Stimulated activated naive CD4-positive, alpha-beta T cell (primary cell): ENCODE data around the gene EGR2.

Experiments
- DNase-seq, 6 experiments: peaks; one replicate each; lab custom pipeline; 2025; lab: John Stamatoyannopoulos, UW

EGR2 gene

GRCh38 chr10:62816331-62817120 lies at the start of gene EGR2:
Gene EGR2 (minus strand): TSS chr10:62816366. CDS start chr10:62816029, 337 bp downstream.
- peak; percentile 92 to 99 (median 97) for DNase-seq

- no peak for DNase-seq
These were observed 46.3 kb upstream of the EGR2 start for GRCh38 chr10:62862447-62862846.

GRCh38 chr10:62861507-62861906 lies 45.3 kb upstream of the EGR2 start:
- DNase-seq = no peak

GRCh38 chr10:62860946-62861345 lies 44.8 kb upstream of the EGR2 start:
- DNase-seq = no peak

- no peak for DNase-seq
These were observed 42.2 kb upstream of the EGR2 start for GRCh38 chr10:62858364-62858763.

- DNase-seq = no peak
These were observed 39.9 kb upstream of the EGR2 start for GRCh38 chr10:62856021-62856420.

- DNase-seq = no peak
These were observed 37.5 kb upstream of the EGR2 start for GRCh38 chr10:62853710-62854109.

- no peak for DNase-seq
These were observed 37.0 kb upstream of the EGR2 start for GRCh38 chr10:62852961-62853702.

GRCh38 chr10:62851442-62851841 lies 35.3 kb upstream of the EGR2 start:
- no peak for DNase-seq

GRCh38 chr10:62850646-62851045 lies 34.5 kb upstream of the EGR2 start:
- DNase-seq = no peak

GRCh38 chr10:62847433-62847832 lies 31.3 kb upstream of the EGR2 start:
- no peak for DNase-seq

- DNase-seq = no peak
These were observed 28.3 kb upstream of the EGR2 start for GRCh38 chr10:62844280-62845011.

- DNase-seq = no peak
These were observed 27.4 kb upstream of the EGR2 start for GRCh38 chr10:62843600-62843999.

- no peak for DNase-seq
These were observed 26.8 kb upstream of the EGR2 start for GRCh38 chr10:62842983-62843382.

- no peak for DNase-seq
These were observed 23.4 kb upstream of the EGR2 start for GRCh38 chr10:62839590-62839989.

- no peak for DNase-seq
These were observed 15.2 kb upstream of the EGR2 start for GRCh38 chr10:62831346-62831745.

GRCh38 chr10:62830679-62831078 lies 14.5 kb upstream of the EGR2 start:
- DNase-seq = no peak

GRCh38 chr10:62829622-62830021 lies 13.5 kb upstream of the EGR2 start:
- DNase-seq = no peak

GRCh38 chr10:62826273-62826672 lies 10.1 kb upstream of the EGR2 start:
- DNase-seq = no peak

GRCh38 chr10:62820586-62820985 lies 4.4 kb upstream of the EGR2 start:
- DNase-seq = no peak

- peak in 1 of 6 experiments; percentile 13 for DNase-seq
These were observed 3.2 kb upstream of the EGR2 start for GRCh38 chr10:62819141-62819920.
